ENCODE data around the gene THAP4.

GRCh38 chr2:241645915-241646645 is 9.1 kb upstream of the THAP4 start:
- TF ChIP-seq POLR2A (IDR thresholded peaks at IDR 0.05; ENCODE audit: low read length) (no peak), GATA1 (IDR thresholded peaks at IDR 0.05; ENCODE audit: low read depth, low read length) (no peak)
